NCI-H2227 (cell line): ENCODE data around the gene CNTNAP2.
A peak's percentile ranks its signal among the peaks of the same experiment; 100 is the strongest.

Source experiments
- DNase-seq: peaks from one replicate; lab custom pipeline; 2025; ENCODE audit not compliant: unreplicated experiment; lab: John Stamatoyannopoulos, UW

The CNTNAP2 gene

GRCh38 chr7:147432079-147432478 lies 1315.5 kb downstream of the CNTNAP2 start:
- peak; percentile 35 for DNase-seq

GRCh38 chr7:147432576-147432975 lies 1316.0 kb downstream of the CNTNAP2 start:
- no peak for DNase-seq

- DNase-seq = no peak
Observed at GRCh38 chr7:147436718-147437117, 1320.1 kb downstream of the CNTNAP2 start.

- DNase-seq = no peak
Observed at GRCh38 chr7:147438216-147438615, 1321.6 kb downstream of the CNTNAP2 start.

- DNase-seq = no peak
Observed at GRCh38 chr7:147443942-147444341, 1327.3 kb downstream of the CNTNAP2 start.

GRCh38 chr7:147452816-147453215 lies 1336.2 kb downstream of the CNTNAP2 start:
- no peak for DNase-seq

- no peak for DNase-seq
Observed at GRCh38 chr7:147465223-147465622, 1348.6 kb downstream of the CNTNAP2 start.

- DNase-seq = no peak
Observed at GRCh38 chr7:147472556-147472955, 1356.0 kb downstream of the CNTNAP2 start.

- DNase-seq = no peak
Observed at GRCh38 chr7:147474862-147475261, 1358.3 kb downstream of the CNTNAP2 start.

GRCh38 chr7:147477526-147477925 lies 1360.9 kb downstream of the CNTNAP2 start:
- DNase-seq = no peak

- DNase-seq = no peak
Observed at GRCh38 chr7:147478796-147479195, 1362.2 kb downstream of the CNTNAP2 start.

- no peak for DNase-seq
Observed at GRCh38 chr7:147483634-147484292, 1367.2 kb downstream of the CNTNAP2 start.

GRCh38 chr7:147485660-147486210 lies 1369.1 kb downstream of the CNTNAP2 start:
- DNase-seq = no peak

GRCh38 chr7:147492606-147493005 lies 1376.0 kb downstream of the CNTNAP2 start:
- DNase-seq = no peak

- no peak for DNase-seq
Observed at GRCh38 chr7:147496209-147496608, 1379.6 kb downstream of the CNTNAP2 start.

- DNase-seq = no peak
Observed at GRCh38 chr7:147497246-147497645, 1380.6 kb downstream of the CNTNAP2 start.

GRCh38 chr7:147498081-147498480 lies 1381.5 kb downstream of the CNTNAP2 start:
- no peak for DNase-seq

- no peak for DNase-seq
Observed at GRCh38 chr7:147509035-147509501, 1392.5 kb downstream of the CNTNAP2 start.

GRCh38 chr7:147509541-147510200 lies 1393.1 kb downstream of the CNTNAP2 start:
- no peak for DNase-seq

- DNase-seq = no peak
Observed at GRCh38 chr7:147510201-147510542, 1393.6 kb downstream of the CNTNAP2 start.

GRCh38 chr7:147510923-147511322 lies 1394.3 kb downstream of the CNTNAP2 start:
- no peak for DNase-seq

GRCh38 chr7:147513451-147513850 lies 1396.8 kb downstream of the CNTNAP2 start:
- peak; percentile 88 for DNase-seq
